Dedifferentiated amniotic fluid mesenchymal stem cell (primary cell): ENCODE data around the gene ZC3H4.
"Not testable (repeated sequence)": the region's sequence is repeated elsewhere in the genome, so short reads cannot be mapped to it uniquely, and the experiment has no call there.

Source experiments
- DNase-seq: peaks from one replicate; pipeline ENCODE4 v3.0.0-alpha.2; 2016; ENCODE audit errors: extremely low spot score

Gene ZC3H4

DNA sequence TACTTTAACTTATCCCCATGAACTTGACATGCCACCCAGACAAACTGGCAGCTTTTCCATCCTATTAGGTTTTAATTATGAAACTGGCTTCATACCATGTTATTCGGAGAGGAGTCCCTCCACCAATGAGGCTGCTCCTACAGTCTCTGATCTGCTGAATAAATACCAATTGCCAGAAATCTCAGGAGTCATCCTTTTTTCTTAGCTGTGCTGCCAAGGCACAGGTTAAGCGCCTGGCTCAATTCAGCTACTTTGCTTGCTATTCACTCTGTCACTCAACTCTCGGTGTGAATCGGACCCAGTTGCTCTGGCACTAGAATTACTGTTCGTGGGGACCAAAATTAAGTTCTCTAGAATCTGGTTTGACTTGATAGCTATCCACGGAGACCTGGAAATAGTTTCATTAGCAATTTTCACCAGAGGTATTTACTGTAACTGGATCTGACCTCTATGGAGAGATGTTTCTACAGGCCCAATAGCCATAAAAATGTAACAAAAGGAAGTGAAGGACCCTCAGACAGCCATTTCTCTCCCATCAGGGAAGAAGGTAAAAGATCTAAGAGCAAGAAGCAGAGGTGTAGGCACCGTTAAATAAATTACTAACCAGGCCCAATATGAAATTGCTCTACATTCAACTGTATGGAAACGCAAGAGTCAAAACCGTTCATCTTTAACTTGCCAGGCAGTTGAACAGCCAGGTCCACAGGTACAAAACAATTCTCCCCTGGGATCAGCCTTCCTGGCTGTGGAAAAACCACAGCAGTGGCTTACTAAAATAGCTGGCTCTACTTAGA, 5.4 kb downstream of the ZC3H4 start:
- DNase-seq: no peak

DNA sequence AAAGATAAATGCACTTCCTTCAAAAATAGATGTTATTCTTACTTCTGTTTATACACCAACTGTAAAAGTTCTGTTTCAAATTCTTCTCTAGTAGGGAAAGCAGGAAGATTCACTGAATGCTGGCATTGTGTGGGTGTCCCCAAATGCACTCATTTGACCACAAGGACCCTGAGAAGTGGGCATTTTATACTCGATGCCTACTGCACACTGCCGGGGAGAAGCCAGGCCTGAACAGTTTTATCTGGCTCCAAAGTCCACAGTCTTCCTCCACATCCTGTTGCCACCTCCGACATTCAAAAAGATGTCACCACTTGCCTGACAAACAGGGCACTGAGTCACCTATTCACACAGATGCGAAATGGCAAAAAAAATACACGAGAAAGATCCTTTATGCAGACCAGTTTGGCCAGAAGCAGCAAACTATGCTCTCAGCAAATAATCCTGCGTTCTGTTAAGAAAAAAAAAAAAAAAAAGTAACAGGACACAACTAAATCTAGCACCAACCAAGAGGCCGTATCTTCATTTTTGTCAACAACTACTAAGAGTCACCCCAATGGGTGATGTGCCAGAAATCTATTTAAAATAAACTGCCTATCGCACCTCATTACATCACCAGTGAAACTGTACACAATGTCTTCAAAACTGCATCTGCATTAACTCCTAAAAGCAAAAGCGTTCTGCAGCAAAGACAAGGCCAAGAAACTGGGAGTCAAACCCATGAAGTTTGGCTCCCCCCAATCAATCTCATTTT, 6.2 kb downstream of the ZC3H4 start:
- no peak for DNase-seq

DNA sequence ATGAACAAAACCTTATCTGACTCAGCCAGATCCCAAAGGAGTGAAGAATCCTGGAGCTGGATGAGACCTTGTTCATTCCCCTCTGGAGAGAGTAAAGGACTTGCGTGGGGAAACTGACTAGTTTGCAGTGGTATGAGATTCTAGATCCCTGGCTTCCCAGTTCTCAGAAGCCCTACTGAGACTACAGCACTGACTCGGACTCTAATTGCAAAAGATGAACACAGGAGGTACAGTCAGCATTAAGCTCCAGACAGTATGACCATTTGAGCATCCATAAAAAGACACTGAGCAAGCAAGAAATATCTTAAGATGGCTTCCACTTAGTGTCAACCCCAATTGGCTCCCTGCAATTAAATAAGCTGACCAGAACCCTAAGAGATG, 6.8 kb downstream of the ZC3H4 start:
- no peak for DNase-seq

DNA sequence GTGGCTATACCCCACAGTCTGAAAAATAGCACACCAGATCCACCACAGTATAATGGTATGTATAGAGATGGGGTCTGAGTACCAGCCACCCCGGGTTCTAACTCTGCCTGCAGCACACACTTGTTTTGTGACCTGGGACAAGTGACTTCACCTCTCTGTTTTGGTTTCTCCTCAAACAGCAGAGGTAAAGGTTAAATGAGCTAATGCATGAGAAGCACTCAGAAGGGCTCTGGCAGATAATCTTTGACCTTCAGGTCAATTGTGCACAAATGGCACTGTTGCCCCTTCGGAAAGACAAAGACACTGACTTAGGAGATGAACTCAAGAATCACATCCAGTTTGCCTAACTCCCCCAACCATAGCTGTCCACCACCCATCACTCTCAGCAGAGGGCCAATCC, 7.7 kb downstream of the ZC3H4 start:
- DNase-seq: no peak

DNA sequence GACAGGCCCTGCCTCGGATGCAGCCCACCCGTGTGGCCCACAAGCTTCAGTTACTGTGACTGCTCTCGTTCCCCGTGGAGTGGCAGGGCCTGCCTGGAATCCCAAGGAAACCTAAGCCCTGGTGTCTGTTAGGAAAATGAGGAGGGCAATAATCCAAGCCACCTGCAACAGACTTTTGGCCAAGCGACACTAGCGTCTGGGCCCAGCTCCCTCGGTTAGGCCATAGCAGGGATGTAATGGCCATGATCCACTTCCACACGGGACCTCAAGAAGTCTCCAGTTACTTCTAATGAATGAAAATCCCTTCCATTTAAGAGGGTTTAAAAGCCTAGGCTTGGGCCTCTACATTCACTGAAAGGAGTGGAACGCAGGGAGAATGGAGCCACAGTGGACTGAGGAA, 8.9 kb downstream of the ZC3H4 start:
- no peak for DNase-seq

DNA sequence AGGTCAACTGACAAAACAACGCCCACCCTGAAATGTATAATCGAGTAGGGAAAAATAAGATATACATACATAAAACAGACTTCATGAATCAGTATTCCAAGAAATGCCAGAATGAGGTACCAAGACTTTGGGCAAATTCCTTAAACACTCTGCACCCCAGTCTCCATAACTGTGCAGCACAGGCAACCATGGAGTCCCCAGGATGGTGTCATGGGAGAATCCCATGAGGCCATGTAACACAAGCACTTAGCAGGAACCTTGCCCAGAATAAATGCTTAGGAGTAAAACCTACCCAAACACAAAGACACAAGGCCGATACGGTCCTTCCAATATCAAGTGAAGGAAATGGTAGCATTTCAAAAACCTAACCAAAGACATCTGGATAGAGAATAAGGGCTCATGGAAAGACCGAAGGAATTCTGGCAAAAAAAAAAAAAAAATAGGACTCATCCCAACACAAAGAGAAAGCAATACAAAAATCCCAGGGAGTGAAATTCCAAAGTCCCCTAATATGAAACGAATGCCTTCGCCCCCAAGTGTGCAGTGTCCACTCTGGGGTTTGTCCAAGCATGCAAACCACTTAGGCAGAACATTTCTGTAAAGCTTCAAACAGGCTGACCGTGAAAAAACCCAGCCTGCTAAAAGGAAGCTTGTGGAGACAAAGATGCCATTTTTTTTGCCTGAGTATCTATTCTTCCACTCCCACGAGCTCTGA, 11.1 kb downstream of the ZC3H4 start:
- no peak for DNase-seq

DNA sequence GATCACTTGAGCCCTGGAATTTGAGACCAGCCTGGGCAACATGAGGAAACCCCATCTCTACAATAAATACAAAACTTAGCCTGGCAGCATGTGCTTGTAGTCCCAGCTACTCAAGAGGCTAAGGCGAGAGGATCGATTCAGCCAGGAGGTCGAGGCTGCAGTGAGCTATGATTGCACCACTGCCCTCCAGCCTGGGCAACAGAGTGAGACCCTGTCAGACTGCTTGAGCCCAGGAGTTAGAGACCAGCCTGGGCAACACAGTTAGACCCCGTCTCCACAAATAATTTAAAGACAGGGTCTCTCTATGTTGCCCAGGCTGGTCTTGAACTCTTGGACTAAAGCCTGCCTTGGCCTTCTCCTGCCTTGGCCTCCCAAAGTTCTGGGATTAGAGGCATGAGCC, 12.5 kb downstream of the ZC3H4 start:
- DNase-seq: not testable (repeated sequence)

DNA sequence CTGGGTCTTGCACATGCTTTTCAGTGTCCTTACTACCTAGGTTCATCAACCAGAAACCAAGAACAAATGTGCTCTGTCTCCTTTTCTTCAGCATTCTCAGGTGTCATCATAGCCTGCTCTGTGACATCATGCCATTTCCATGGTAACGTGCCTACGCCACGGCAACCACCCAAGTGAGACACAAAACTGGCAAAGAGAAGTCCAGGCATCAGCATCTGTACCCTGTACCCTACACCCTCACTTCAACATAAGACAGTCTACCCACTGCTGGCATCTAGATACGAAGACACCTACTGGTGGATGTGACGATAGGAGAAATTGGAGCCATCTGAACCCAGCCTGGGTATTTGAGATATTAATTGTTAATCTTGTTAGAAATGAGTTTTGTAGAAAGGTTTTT, 13.3 kb downstream of the ZC3H4 start:
- DNase-seq: no peak

DNA sequence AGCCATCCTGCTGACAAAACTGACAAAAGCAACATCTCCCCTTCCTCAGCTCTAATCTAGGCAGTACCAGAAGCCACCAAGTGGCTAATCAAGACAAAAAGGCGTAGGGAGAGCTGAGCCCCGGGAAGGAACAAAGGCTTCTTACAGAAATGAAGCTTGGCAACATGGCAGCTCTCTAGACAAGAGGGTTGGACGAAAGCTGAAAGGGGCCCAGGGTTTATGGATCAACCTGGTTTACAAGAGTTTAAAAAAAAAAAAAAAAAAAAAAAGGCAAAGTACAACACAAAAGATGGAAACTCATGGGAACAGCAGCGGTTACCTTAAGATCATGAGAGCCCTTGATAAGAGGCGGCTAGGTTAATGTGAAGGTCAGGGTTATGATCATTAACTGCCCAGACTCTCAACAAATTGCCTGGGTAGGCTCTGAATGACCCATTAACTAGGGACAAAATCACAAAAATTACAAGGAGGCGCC, 14.0 kb downstream of the ZC3H4 start:
- DNase-seq: no peak

DNA sequence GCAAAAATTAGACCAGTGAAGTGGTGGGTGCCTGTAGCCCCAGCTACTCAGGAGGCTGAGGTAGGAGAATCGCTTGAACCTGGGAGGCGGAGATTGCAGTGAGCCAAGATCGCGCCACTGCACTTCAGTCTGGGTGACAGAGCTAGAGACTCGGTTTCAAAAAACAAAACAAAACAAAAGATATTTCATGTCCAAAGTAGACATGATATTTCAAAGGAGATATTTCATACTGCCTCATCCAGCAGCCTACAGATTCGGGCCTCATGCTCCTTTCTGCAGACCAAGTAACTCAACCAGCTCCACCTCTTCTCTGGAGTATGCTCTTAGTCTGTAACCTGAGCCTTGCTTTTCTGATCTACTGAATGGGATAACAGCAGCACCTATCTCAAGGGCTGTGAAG, 15.0 kb downstream of the ZC3H4 start:
- DNase-seq: no peak

DNA sequence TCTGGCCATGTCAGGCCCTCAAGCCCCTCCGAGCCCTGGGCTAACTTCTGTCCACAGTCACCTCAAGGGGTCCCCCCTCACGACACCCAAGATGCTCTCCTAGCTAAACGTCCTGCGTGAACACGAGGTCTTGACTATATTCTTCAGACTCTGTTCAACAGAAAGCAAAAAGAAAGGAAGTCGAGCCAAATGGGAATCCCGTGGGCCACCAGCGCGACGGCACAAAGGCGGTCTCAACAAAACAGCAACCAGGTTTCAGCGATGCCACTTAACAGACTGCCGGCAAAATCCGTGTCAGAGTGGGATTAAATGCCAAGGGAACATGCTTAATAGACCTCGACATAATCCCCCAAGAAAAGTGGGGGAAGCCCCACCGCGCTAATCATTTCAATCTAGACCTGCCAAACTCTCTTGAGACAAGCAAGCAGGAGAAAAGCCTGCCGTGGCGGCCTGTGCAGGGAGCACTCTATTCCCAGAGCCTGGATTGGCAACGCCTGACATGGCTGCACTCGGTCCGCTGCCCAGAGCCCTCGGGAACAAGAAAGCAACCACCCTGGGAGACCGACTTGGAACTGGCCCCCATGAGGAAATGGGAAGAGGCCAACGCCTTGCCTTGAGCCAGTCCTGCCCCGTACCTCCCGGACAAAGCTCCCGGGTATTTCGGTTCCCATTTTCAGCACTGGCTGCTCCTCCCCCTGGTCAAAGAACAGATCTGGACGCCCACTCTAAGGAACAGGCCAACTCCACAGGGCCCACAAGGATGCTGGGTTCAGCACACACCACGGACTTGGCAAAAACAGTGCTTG, 16.0 kb downstream of the ZC3H4 start:
- no peak for DNase-seq

DNA sequence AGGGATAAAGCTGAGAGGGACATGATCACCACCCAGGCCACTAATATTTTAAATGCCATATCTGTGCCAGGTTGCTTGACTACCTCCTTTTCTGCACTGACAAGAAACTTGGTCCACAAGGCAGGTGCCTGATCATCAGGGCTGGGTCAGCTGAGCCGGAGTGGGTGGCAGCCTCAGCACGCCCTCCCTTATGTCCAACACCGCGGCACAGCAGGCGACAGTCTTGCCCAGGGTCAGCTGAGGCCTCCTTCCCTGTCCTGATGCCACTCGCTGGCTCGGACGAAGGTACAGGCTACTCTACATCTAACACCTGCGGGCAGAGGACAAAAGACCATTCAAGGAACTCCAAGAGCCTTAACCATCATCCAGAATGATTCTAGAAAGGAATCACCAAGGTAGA, 16.9 kb downstream of the ZC3H4 start:
- no peak for DNase-seq

DNA sequence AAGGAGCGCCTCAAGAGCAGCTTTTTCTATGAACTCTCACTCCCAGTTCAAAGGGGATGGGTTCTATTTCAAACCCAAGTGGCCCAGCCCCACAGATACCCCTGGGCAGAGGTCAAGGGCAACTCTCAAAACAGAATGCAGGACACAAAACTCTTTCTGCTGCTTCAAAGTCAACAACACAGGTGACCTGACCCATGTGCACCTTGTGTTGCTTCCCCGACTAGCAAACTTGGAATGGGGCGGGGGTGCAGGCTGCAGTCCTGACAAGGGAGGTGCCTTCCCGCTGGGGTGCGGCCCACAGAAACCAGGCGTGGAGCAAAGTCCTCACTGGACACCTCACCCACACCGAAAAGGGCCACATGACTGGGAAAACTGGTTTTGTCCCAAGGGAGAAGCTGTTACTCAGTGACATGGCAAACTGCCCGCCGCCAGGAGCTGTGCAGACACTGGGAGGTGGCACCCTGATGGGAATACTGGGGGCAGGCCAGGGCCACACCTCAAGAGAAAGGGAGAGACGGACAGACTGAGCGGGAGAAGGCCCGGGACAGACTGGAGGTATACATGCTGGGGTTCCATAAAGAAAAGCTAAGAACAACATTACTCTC, 17.4 kb downstream of the ZC3H4 start:
- DNase-seq: no peak

DNA sequence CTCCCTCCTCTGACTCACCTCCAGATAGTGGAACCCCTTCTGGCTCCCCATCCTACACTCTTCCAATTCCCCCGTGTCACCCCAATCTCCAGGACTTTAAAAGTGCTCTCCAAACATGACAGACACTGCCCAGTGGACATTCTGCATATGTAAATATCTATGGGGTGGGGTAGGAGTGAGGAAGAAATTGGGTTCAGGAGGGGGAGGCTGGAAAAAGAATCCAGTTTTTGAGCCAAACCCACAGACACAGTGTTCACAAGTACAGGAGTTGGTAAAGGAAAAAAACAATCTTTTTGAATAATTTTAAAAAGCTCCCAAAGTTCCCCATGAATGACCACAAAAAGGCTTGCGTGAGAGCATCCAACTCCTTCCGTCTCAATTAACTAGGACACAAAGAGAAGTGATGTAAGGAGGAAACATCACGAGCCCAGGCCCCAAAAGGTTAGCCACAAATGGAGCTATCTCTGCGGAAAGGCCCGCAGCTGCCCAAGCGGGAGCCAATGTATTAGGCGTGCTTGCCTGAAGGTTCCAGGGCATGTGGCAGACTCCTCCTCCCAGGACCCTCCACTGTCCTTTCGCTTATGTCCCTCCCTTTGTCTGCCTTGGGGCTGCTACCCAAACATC, 18.0 kb downstream of the ZC3H4 start:
- no peak for DNase-seq

DNA sequence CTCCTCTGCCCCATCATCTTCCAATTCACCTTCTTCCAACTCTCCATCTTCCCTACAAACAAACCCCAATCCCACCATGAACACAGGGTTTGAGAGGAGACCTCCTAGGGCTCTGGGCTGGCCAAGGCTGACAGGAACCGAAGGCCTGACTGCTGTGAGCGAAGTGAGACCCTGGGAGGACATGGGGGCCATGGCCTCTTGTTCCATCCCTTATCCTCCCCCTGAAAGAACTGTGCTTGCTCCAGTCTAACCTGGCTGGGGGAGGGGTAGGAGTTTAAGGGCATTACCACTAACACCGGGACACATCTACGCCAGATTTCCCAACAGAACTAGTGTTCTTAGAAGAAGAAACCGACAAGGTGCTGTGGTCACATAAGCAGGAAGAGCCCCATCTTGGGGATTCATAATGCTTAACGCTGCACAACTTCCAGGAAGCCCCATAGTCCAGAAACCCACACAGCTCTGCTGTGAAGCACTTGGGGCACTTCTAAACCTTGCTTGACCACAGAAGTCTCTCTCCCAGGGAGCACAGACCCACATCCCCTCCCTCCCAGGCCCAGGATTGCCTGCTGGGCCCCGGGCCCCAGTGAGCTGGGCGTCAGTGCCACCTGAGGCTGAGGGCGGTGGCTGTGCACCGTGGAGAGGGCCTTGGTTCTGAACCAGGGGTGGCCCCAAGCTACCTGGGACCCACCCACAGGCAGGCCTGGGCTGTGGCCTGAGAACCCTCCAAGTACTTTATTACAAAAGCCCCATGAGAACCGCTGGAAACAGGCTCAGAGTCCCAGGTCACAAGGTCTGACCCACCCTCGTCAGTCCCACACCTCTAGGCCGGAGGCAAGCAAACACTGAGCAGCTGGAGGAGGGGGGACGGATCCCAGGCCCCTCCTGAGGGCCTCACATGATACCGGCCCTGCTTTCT, 18.8 kb downstream of the ZC3H4 start:
- DNase-seq: no peak

DNA sequence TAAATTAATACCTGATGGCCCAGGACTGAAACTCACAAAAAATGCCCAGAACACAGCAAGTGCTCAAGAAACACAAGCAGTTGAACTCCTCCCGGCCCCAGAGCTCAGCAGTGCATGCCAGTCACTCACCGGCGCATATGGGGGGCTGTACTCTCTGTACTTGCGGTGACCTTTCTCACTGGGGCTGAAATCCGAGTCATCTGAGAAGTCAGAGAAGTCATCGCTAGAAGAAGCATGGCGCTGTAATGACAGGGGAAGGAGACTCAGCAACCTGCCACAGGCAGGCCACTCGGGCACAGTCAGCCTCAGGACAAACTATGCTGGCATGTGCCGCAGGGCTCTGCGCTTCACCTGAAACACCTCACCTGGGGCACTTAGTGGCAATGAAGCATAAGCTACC, 19.7 kb downstream of the ZC3H4 start:
- no peak for DNase-seq

DNA sequence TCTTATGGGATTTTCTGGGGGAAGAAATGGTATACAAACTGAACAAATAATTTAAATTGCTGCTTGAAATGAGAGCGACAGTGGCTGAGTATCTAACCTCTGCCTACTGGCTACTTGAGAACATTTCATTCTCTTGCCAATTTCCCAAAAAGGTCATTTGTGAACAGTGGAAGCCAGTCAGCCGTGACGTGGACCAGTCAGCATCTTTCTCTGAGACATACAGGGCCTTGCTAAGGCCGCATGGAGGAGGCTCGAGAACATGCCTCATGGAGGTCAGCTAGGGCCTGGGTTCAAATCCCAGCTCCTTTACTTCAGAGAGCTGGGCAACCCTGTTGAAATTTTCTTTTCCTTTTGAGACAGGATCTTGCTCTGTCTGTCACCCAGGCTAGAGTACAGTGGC, 20.3 kb downstream of the ZC3H4 start:
- no peak for DNase-seq

DNA sequence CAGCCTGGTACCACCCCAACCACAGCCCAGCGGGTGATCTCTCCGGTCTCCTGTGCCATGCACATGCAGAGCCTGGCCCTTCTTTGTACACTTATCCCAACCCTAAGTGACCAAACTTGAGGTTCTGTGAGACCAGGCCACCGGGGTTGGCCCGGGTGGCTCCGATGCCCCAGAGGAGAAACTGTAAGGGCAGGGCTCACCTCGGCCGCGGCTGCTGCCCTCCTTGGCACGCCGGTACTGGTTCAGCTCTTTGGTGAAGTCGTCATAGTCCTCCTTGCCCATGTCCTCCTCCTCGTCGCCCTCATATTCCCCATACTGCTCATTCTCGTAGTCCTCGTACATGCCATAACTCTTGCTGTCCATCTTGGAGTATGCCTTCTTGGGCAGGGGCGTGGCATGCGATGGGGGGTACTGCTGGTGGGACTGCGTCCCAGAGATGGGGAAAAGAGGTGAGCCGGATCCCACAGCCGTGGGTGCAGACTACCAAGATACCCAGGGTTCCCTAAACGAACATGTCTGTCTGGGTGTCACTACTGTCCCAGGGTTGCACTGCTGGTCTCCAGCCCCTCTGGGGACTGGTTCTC, 23.7 kb downstream of the ZC3H4 start:
- no peak for DNase-seq

DNA sequence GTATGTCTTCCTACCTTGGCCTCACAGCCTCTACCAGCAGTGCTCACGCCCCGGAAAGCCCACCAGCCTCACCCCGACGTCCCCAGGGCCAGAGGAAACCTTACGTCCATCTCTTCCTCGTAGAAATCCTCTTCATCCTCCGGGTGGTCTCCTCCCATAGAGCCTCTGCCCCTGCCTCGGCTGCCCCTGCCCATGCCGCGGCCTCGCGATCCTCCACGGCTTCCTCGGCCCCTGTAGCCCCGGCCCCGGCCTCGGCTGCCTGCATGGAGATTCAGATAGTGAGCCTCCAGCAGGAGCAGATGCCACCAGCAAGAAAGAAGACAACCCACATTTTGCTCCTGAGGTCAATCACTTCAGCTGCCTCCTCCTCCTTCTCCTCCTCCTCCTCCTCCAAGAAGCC, 27.3 kb downstream of the ZC3H4 start:
- DNase-seq: no peak
